Limb (tissue), 2 donors: ENCODE measurements around the gene EML1.

Source experiments
- DNase-seq, 2 donors: peaks; one replicate each; pipeline ENCODE4 v3.0.0-alpha.2; 2016; ENCODE audit errors: extremely low spot score in 2 of 2

Gene EML1

GRCh38 chr14:99961826-99962518 lies 168.8 kb downstream of the EML1 start:
- no peak for DNase-seq

DNA sequence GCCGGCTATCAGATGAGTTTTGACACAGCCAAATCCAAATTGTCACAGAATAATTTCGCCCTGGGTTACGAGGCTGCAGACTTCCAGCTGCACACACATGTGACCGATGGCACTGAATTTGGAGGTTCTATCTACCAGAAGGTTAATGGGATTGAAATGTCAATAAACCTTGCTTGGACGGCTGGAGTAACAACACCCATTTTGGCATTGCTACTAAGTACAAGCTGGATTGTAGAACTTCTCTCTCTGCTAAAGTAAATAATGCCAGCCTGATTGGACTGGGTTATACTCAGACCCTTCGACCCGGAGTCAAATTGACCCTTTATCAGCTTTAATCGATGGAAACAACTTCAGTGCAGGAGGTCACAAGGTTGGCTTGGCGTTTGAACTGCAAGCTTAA lies 171.8 kb downstream of the EML1 start:
- no peak for DNase-seq

DNA sequence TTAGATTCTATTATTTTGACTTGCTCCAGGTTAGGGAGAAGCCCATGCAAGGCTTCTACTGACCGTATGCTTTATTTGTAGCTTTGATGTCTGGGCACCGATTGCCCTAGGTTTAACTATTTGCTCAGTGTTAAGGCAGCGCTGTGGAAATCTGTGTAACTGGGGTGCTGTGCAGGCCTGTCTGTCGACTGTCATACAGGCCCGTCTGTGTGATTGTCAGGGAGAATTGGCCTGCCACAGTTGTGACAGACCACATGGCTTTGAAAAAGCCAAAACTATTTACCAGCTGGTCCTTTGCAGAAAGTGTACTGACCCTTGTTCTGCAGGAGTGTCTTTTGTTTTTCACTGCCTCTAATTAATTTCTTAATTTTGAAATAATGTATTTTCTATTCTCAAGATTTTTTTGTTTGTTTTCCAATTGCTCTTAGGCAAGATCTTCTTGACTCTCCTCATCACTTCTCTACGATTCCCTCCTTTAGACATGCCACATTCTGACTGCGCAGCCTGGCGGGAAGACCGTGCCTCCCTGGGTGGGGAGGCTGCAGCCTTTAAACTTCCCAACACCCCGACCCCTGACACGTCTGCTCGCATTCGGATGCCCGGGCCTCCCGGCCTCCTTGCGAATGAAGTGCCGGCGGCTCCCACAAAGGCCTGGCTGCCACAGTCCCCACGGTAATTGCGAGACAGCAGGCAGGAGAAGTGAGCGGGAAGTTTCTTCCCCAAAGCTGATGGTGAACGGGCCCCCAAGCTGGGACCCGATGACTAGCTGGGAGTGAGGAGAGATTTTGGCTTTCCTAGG lies 173.0 kb downstream of the EML1 start:
- DNase-seq: no peak

GRCh38 chr14:99966912-99967311 lies 173.7 kb downstream of the EML1 start:
- DNase-seq: no peak

DNA sequence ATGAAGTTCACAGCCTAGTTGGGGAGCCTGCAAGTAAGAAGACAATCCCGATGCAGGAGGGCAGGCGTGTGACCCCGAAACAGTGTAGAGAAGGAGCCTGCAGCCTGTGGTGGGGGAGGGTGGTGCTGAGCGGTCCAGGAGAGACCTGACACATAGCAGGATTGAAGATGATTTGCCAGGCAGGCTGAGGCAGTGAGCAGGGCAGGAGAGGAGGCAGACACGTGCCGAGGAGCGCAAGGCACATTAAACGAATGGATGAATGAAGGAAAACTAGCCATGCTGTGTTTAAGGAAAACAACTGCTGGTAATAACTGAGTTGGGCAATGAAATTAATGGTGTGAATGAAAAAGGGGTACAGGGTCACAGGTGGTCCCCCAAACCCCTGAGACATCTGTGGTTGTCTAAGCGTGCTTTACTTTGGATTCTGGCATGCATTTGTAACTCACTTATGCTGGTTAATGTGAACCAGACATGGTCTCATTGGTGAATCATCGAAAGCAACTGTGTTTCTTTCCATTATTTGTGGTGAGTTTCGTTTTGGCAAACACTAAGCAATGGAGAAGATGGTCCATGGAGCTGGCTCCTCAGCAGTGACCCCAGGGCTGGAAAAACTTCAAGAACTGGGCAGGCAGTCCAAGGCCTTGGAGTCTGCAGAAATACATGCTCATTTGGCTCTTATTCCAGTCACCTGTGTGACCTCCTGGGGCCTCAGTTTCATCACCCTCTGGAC lies 175.1 kb downstream of the EML1 start:
- no peak for DNase-seq

DNA sequence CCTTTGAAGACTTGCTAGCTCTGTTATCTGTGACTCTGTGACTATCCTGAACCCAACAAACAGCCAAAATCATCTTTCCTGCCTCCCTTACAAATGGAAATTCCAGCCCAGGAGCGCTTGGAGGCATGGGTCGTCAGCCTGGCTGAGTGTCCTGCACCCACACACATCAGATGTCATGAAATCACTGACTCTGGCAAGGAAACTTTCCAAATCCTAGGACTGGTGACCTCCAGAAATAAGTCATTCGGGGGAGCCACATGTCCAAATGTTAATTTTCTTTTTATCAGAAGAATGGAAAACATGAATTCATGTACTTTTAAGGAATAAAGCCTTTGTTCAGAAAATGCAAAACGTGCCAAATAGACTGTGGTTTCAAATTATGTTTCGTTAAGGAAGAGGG lies 175.7 kb downstream of the EML1 start:
- DNase-seq: no peak

- DNase-seq: no peak
These were observed 176.6 kb downstream of the EML1 start for GRCh38 chr14:99969673-99970322.

DNA sequence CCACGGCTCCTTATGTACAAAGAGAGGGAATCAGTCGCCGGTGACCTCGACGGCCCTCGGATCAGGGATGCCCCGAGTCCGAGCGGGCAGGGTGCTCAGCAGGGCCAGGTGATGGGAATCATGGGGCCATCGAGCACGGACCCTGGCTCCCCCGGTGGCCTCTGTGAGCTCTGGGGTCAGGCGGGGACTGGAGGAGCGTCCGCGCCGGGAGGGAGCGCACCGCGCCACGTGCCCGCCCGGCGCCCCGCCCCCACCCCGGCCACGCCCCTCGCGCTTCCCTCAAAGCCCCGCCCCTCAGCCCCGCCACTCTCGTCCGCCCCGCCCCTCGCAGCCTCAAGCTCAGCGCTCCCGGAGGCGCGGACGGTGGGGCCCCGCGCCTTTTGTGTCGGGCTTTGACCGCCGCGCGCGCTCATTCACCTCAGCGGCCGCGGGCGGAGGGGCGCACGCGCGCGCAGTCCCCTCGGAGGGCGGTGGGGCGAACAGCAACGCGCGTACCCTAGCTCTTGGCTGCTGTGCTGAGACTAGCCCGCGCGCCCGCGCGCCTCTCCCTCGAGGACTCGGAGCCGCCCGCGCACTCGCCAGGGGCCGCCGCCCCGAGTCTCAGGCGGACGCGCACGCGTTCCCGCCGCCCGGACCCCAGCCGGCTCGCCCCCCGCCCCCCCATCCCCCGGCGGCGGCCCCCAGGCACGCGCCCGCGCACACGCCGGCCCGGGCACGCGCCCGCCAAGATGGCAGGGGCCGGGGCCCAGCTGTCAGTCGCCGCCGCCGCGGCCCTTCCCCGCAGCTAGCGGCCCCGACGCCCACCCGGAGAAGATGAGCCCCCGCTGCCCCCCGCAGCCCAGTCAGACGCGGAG lies 178.1 kb downstream of the EML1 start:
- DNase-seq: peak; percentile 88 to 93

DNA sequence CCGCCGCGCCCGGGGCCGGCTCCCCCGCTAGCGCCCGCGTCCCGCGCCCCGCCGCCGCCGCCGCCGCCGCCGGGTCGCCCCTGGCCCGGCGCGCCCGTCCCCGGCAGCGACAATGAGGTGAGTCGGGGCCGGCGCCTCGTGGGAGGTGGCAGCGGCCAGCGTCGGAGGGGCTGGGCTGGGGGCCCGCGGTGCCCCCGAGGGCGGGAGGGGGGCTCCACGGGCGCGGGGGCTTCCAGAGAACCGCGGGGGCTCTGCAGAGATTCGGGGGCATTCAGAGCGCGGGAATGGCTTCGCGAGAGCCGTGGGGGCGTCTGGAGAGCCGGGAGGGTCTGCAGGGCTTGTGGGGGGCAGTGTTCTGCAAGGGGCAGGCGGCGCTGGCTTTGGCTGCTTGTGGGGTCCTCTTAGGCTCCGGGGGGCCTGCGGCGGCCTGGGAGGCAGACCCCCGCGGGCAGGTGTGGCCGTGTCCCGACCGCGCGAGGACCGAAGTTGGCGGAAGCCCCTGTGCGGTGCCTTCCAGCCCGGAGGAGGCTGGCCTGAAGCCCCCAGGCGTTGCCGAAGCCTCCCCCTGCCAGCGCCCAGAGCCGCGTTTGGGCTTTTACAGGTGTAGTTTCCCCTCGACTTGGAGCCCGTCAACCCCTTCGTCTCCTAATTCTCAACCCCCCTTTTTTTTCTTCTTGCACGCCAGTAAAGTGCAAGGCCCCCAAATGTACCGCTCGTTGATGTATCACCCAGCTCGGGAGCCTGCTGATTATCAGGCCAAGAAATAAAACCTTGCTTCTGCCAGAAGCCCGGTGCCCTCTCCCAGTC lies 178.9 kb downstream of the EML1 start:
- no peak for DNase-seq

- no peak for DNase-seq
These were observed 179.7 kb downstream of the EML1 start for GRCh38 chr14:99972748-99973466.

GRCh38 chr14:99975190-99975589 lies 182.0 kb downstream of the EML1 start:
- DNase-seq: no peak

DNA sequence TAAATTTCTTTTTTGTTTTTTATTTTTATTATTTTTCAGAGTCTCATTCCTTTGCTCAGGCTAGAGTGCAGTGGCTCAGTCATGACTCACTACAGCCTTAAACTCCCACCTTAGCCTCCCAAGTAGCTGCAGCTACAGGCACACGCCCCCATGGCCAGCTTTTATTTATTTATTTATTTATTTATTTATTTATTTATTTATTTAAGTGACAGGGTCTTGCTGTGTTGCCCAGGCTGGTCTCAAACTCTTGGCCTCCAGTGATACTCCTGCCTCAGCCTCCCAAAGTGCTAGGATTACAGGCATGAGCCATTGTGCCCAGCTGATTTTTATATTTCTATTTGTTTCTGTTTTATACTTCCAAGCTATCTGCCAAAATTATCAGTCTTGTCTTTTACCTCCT lies 182.8 kb downstream of the EML1 start:
- no peak for DNase-seq

DNA sequence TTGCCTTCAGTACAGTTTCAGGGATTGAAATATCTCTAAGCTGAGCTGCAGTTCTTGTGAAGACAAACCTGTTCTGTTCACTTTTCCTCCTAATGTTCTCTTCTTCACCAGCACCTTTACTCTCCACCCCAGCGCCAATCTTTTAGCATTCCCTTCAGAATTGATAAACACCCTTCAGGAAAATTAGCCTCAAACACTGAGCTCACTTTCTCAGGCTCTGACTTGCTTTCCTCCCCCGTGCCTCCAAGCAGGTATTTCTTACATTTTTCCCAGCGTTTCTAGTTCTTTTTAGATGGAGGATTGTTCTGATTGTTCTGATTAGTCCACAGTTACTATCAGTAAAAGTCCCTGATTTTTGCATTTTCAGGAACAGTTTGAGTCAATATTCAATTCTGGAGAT lies 183.5 kb downstream of the EML1 start:
- DNase-seq: no peak

GRCh38 chr14:99980299-99980698 lies 187.1 kb downstream of the EML1 start:
- DNase-seq: no peak

- no peak for DNase-seq
These were observed 188.6 kb downstream of the EML1 start for GRCh38 chr14:99981806-99982205.

DNA sequence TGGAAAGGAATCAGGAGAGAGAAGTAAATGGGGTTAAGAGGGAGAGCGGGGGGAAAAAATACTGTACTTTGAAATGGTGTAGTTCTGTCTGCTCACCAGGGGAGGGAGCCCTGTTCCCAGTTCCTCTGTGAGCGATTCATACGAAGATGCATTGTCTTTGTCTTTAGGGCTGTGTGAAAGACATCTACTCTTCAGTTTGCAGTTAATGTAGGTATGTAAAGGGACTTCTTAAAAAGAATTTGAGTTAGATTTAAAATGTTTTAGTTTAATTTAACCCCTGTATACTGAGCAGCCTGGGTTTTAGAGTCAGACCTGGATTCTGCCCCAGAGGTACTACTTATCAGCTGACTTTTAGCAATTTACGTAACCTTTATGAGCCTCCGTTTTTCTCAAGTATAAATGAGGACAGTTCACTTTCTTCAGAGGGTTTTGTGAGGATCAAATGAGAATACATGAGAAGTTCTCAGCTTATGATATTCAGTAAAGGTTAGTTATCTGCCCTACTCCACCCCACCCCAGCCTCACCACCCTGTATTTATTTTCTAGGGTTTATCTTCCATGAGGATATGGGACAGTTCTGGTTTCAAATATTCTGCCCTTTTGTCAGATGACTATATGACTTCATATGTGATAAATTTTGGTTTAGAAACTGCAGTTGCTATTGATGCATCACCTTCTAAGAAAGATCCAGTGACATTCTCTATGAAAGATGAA lies 189.5 kb downstream of the EML1 start:
- DNase-seq: peak; percentile 67 to 73

GRCh38 chr14:99983251-99984015 lies 190.2 kb downstream of the EML1 start:
- DNase-seq: no peak

DNA sequence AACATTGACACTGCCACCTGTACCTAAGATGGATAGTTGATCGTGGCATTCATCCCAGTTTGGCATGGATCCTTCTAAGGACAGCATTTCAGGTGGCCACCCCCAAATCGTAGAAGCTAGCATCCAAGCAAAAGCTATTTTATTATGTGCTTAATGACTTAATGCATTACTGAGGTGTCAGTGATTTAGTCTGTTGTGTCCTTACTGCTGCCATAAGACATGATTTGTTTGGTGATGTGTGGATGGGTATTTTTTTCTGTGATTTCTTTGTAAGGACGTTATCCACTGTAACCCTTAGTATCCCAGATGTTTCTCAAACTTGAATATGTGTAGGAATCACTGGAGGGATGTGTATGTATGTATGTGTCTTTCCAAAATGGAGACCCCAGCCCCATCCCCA lies 190.8 kb downstream of the EML1 start:
- DNase-seq: no peak
